ENCODE results near the gene BLVRA.
"Not testable (repeated sequence)": the region's sequence is repeated elsewhere in the genome, so short reads cannot be mapped to it uniquely, and the experiment has no call there.

BLVRA gene

GRCh38 chr7:43823941-43824340 lies 65.5 kb downstream of the BLVRA start:
- TF ChIP-seq, protein P1, sequence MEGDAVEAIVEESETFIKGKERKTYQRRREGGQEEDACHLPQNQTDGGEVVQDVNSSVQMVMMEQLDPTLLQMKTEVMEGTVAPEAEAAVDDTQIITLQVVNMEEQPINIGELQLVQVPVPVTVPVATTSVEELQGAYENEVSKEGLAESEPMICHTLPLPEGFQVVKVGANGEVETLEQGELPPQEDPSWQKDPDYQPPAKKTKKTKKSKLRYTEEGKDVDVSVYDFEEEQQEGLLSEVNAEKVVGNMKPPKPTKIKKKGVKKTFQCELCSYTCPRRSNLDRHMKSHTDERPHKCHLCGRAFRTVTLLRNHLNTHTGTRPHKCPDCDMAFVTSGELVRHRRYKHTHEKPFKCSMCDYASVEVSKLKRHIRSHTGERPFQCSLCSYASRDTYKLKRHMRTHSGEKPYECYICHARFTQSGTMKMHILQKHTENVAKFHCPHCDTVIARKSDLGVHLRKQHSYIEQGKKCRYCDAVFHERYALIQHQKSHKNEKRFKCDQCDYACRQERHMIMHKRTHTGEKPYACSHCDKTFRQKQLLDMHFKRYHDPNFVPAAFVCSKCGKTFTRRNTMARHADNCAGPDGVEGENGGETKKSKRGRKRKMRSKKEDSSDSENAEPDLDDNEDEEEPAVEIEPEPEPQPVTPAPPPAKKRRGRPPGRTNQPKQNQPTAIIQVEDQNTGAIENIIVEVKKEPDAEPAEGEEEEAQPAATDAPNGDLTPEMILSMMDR (IDR thresholded peaks at IDR 0.05; ENCODE audit: control extremely low read depth, extremely low read depth, low read depth, missing control alignments) = no peak

DNA sequence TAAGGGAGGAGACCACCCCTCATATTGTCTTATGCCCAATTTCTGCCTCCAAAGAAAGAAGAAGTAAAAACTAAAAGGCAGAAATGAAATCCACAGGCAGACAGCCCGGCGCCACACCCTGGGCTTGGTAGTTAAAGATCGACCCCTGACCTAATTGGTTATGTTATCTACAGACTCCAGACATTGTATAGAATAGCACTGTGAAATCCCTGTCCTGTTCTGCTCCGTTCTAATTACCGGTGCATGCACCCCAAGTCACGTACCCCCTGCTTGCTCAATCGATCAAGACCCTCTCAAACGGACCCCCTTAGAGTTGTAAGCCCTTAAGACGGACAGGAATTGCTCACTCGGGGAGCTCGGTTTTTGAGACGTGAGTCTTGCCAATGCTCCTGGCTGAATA lies 66.0 kb downstream of the BLVRA start:
- DNase-seq (ENCODE audit: extremely low spot score); POLR2A ChIA-PET: not testable (repeated sequence)
- CTCF ChIA-PET = interaction anchor here (0.9 to 6.7 kb wide), 5 partner anchors 9 to 242 kb away, joined by 3 to 55 read pairs (median 3); no protein-coding TSS in a partner anchor

More at GRCh38 chr7:43823941-43824340, 65.5 kb downstream of the BLVRA start:
- ChIA-PET CTCF (interaction anchor here (6.7 kb wide), 1 partner anchor 15 kb away, joined by 55 read pairs; no protein-coding TSS in a partner anchor), POLR2A (no interaction called here)
- DNase-seq (ENCODE audit: extremely low spot score) = no peak

DNA sequence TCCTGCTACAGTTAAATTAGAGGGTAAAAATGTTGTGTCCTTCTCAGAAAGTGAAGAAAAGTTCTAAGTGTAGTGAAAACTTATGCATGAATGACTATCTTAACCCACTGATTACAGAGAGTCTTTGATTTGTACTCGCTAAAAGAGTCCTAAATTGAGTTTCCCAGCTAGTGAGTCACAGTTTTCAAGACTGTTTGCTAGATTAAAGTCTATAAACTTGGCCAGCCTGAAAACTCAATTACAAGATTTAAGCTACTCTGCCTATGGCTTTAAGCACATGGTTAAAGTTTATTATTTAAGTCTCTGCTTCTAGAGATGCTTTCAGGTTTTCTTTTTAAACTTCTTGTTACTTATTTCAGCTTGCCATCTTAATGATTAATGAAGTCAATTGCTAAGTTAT lies 66.5 kb downstream of the BLVRA start:
- no peak for DNase-seq (ENCODE audit: extremely low spot score)
- ChIA-PET POLR2A (no interaction called here), CTCF (interaction anchor here (0.9 to 6.7 kb wide), 7 partner anchors 10 to 243 kb away, joined by 3 to 55 read pairs (median 3); no protein-coding TSS in a partner anchor)
- TF ChIP-seq, protein P1 (IDR thresholded peaks at IDR 0.05; ENCODE audit: control extremely low read depth, extremely low read depth, low read depth, missing control alignments) = no peak

DNA sequence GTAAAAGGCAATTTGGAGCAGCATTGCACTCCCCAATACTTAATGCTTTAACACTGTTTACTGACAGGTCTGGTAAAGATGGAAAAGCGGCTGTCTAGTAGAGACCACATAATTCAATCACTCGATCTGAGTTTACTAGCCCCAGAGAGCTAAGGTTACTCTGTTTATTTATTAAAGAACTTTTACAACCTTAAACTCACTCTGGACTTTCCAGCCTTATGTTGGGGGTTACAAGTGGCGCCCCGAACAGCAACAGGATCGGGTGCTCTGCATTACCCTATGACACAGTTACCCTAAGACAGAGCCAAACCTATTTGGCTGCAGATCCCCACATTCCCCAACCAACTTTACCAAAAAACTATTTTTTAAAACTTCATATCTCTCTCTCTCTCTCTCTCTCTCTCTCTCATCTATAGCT lies 66.9 kb downstream of the BLVRA start:
- TF ChIP-seq, protein P1 (IDR thresholded peaks at IDR 0.05; ENCODE audit: control extremely low read depth, extremely low read depth, low read depth, missing control alignments) = no peak
- CTCF ChIA-PET = interaction anchor here (0.7 to 6.7 kb wide), 8 partner anchors 10 to 243 kb away, joined by 3 to 55 read pairs (median 3); no protein-coding TSS in a partner anchor
- POLR2A ChIA-PET = no interaction called here
- no peak for DNase-seq (ENCODE audit: extremely low spot score)

GRCh38 chr7:43830917-43831316 lies 72.4 kb downstream of the BLVRA start:
- CTCF ChIA-PET = interaction anchor here (1.2 to 1.5 kb wide), 2 partner anchors 9 to 1890 kb away, joined by 3 to 4 read pairs; no protein-coding TSS in a partner anchor
- POLR2A ChIA-PET; DNase-seq (ENCODE audit: extremely low spot score): not testable (repeated sequence)

DNA sequence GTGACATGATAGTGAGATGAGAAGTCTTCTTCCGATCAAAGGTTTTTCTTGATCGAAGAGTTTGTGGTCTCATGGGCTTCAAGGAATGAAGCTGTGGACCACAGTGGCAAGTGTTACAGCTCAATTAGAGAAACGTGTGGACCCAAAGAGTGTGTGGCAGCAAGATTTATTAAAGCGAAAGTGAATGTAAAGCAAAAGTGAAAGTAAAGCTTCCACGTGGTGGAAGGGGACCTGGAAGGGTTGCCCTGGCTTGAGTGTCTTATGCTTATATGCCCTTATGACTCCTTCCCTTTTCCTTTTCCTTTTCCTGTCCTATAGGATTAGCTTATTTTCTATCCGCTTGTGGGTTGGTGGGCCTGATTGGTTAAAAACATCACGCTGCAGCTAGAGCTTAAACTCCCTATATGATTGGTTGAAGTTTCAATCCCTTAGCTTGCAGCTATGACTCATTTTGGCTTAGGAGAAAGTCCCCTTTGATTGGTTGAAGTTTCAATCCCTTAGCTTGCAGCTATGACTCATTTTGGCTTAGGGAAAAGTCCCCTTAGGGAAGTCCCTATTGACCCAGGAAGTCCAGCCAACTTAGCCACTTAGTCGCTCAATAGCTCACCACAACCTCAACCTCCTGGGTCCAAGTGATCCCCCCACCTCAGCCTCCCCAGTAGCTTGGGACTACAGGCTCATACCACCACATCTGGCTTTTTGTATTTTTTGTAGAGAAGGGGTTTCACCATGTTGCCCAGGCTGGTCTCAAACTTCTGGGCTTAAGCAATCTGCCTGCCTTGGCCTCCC lies 76.2 kb downstream of the BLVRA start:
- POLR2A ChIA-PET = interaction anchor here (1.3 to 1.5 kb wide), 2 partner anchors 98 to 252 kb away, joined by 4 to 8 read pairs; partner anchors contain the start of gene STK17A
- TF ChIP-seq, protein P1 (IDR thresholded peaks at IDR 0.05; ENCODE audit: control extremely low read depth, extremely low read depth, low read depth, missing control alignments) = no peak
- CTCF ChIA-PET = interaction anchor here (0.7 to 4.5 kb wide), 6 partner anchors 13 to 1894 kb away, joined by 3 to 27 read pairs (median 4); partner anchors contain the start of gene STK17A
- DNase-seq (ENCODE audit: extremely low spot score) = no peak

GRCh38 chr7:43838201-43838658 lies 79.8 kb downstream of the BLVRA start:
- no peak for DNase-seq (ENCODE audit: extremely low spot score)
- POLR2A ChIA-PET = interaction anchor here (1.2 kb wide), 1 partner anchor 256 kb away, joined by 8 read pairs; the partner anchor contains the start of gene STK17A
- CTCF ChIA-PET = interaction anchor here (0.6 to 5.1 kb wide), 70 partner anchors 8 to 1957 kb away, joined by 3 to 114 read pairs (median 4); partner anchors contain the start of genes COA1, MRPL32, PSMA2 and STK17A

More at GRCh38 chr7:43838201-43838658, 79.8 kb downstream of the BLVRA start:
- TF ChIP-seq, protein P1 (IDR thresholded peaks at IDR 0.05; ENCODE audit: control extremely low read depth, extremely low read depth, low read depth, missing control alignments) = no peak

Data from GM10248 (cell line).